Stimulated activated naive CD8-positive, alpha-beta T cell treated with anti-CD3 and anti-CD28 coated beads, Interleukin-15, Interleukin-2, amounts not matched to agents 100 U/mL and 50 U/mL, for 24 hours (primary cell): ENCODE data around the gene TCF21.

Source experiments
- ATAC-seq: fragments of 150-1000 bp; cut with Tn5 transposase; one replicate; pipeline ENCODE4 v1.10.0; 2021
- DNase-seq: peaks from one replicate; pipeline ENCODE4 v3.0.0; 2021

The TCF21 gene

GRCh38 chr6:133889557-133890403, 867 bp downstream of the TCF21 start:
- peak; percentile 45 for ATAC-seq
- peak; percentile 27 for DNase-seq

- DNase-seq (no peak), ATAC-seq (no peak)
Observed at GRCh38 chr6:133890711-133891148, 1.8 kb downstream of the TCF21 start.

- DNase-seq (peak; percentile 24), ATAC-seq (peak; percentile 55)
Observed at GRCh38 chr6:133891149-133891926, 2.4 kb downstream of the TCF21 start.

- DNase-seq (no peak), ATAC-seq (no peak)
Observed at GRCh38 chr6:133891927-133892812, 3.3 kb downstream of the TCF21 start.

GRCh38 chr6:133892813-133893691, 4.1 kb downstream of the TCF21 start:
- no peak for ATAC-seq
- DNase-seq: no peak

- DNase-seq: no peak
Observed at GRCh38 chr6:133893946-133894345, 5.0 kb downstream of the TCF21 start.

GRCh38 chr6:133894369-133894768, 5.5 kb downstream of the TCF21 start:
- DNase-seq (no peak), ATAC-seq (no peak)

More at GRCh38 chr6:133893946-133894345, 5.0 kb downstream of the TCF21 start:
- ATAC-seq: no peak

GRCh38 chr6:133894795-133895358, 6.0 kb downstream of the TCF21 start:
- DNase-seq (no peak), ATAC-seq (no peak)

GRCh38 chr6:133895573-133896343, 6.8 kb downstream of the TCF21 start:
- no peak for DNase-seq
- ATAC-seq: no peak

- DNase-seq: no peak
Observed at GRCh38 chr6:133896344-133896721, 7.4 kb downstream of the TCF21 start.

GRCh38 chr6:133898263-133898662, 9.3 kb downstream of the TCF21 start:
- DNase-seq: no peak
- ATAC-seq: no peak

More at GRCh38 chr6:133896344-133896721, 7.4 kb downstream of the TCF21 start:
- no peak for ATAC-seq

- no peak for DNase-seq
- ATAC-seq: no peak
Observed at GRCh38 chr6:133899556-133899955, 10.6 kb downstream of the TCF21 start.

GRCh38 chr6:133903855-133904254, 14.9 kb downstream of the TCF21 start:
- no peak for DNase-seq
- ATAC-seq: no peak

GRCh38 chr6:133906050-133906449, 17.1 kb downstream of the TCF21 start:
- DNase-seq (no peak), ATAC-seq (no peak)

- ATAC-seq (peak; percentile 72), DNase-seq (peak; percentile 87)
Observed at GRCh38 chr6:133916650-133917151, 27.8 kb downstream of the TCF21 start.

- DNase-seq: no peak
- no peak for ATAC-seq
Observed at GRCh38 chr6:133917781-133918180, 28.9 kb downstream of the TCF21 start.

- no peak for ATAC-seq
- DNase-seq: no peak
Observed at GRCh38 chr6:133918208-133918930, 29.5 kb downstream of the TCF21 start.

- DNase-seq (no peak), ATAC-seq (no peak)
Observed at GRCh38 chr6:133919362-133919761, 30.4 kb downstream of the TCF21 start.

GRCh38 chr6:133921249-133921859, 32.4 kb downstream of the TCF21 start:
- ATAC-seq: peak; percentile 57
- DNase-seq: peak; percentile 75
